Neutrophil (primary cell): ENCODE data around the gene ZSWIM6.

Source experiments
- H3K27ac ChIP-seq: fragments of 200-600 bp; sonication (generic); 2 replicates; pipeline ENCODE4 v1.5.1; 2016; ENCODE audit warnings: mild to moderate bottlenecking, moderate library complexity
- H3K27me3 ChIP-seq: fragments of 200-600 bp; sonication (generic); 2 replicates; pipeline ENCODE4 v1.6.0; 2016; ENCODE audit warnings: mild to moderate bottlenecking
- H3K36me3 ChIP-seq: fragments of 200-600 bp; sonication (generic); 2 replicates; pipeline ENCODE4 v1.5.1; 2017
- H3K4me1 ChIP-seq, 2 experiments: fragments of 200-600 bp in 1 of 2; sonication (generic) in 1 of 2; 1 replicate in 1 of 2; 2 replicates in 1 of 2; pipeline versions ENCODE4 v1.5.1 to v1.6.1; 2013 to 2016; ENCODE audit warnings: low read depth in 1 of 2, low read length in 1 of 2, mild to moderate bottlenecking in 1 of 2, moderate library complexity in 1 of 2; ENCODE audit not compliant: control insufficient read depth in 1 of 2, insufficient read depth in 1 of 2
- H3K4me3 ChIP-seq, 2 experiments: fragments of 200-600 bp in 1 of 2; sonication (generic) in 1 of 2; 1 replicate in 1 of 2; 2 replicates in 1 of 2; pipeline ENCODE4 v1.5.1; 2013 to 2016; ENCODE audit warnings: low read depth in 1 of 2, low read length in 1 of 2, mild to moderate bottlenecking in 1 of 2, moderate library complexity in 1 of 2
- H3K9me3 ChIP-seq: fragments of 200-600 bp; sonication (generic); 2 replicates; pipeline ENCODE4 v1.5.1; 2016
- TF ChIP-seq, protein P1 (sequence below): fragments of 200-600 bp; sonication (generic); IDR thresholded peaks from 2 replicates; pipeline ENCODE4 v1.5.1; 2016; ENCODE audit warnings: antibody characterized with exemption

The ZSWIM6 gene

DNA sequence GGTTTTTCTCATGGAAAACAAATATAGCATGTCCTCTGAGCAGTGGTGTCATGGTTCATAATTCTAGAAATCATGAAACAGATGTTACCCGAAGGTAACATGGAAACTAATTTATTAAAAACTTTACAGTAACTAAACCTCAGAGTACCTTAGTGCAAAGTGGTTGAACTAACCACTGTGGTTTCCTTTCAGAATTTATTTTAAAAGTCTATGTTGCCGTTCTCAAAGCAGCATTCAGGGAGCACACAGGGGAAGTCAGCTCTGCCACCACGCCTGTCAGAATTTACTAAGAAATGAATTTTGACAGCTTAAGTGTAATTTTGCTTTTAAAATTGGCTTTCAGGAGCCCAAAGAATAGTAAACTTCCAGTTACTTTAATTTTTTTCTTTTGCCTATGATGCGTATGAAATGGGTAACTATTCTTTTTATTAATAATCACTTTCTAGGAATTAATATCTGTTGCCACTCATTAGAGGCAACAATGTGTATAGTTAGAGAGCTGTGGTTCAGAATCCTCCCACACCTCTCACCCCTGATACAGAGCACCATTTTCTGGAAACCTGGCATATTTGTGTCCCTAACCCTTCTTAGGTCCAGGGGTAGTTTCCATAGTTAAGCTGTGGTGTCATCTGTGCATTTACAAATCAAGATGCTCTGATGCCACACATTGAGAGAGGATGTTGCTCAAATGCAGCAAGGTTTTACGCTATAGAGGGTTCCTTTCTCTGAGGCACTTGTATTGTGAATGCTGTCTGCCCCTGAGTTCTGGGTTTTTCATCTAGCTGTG lies 202.6 kb downstream of the ZSWIM6 start:
- Histone ChIP-seq H3K9me3 (no peaks in the 10 kb centered on the region), H3K4me3 (no peak overlapping the region), H3K36me3 (peaks cover 48% of the 10 kb centered on the region), H3K27me3 (no peaks in the 10 kb centered on the region), H3K27ac (no peak overlapping the region), H3K4me1 (peaks cover 9 to 15% of the 10 kb centered on the region in 2 experiments)
- TF ChIP-seq, protein P1, sequence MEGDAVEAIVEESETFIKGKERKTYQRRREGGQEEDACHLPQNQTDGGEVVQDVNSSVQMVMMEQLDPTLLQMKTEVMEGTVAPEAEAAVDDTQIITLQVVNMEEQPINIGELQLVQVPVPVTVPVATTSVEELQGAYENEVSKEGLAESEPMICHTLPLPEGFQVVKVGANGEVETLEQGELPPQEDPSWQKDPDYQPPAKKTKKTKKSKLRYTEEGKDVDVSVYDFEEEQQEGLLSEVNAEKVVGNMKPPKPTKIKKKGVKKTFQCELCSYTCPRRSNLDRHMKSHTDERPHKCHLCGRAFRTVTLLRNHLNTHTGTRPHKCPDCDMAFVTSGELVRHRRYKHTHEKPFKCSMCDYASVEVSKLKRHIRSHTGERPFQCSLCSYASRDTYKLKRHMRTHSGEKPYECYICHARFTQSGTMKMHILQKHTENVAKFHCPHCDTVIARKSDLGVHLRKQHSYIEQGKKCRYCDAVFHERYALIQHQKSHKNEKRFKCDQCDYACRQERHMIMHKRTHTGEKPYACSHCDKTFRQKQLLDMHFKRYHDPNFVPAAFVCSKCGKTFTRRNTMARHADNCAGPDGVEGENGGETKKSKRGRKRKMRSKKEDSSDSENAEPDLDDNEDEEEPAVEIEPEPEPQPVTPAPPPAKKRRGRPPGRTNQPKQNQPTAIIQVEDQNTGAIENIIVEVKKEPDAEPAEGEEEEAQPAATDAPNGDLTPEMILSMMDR, result no peak

DNA sequence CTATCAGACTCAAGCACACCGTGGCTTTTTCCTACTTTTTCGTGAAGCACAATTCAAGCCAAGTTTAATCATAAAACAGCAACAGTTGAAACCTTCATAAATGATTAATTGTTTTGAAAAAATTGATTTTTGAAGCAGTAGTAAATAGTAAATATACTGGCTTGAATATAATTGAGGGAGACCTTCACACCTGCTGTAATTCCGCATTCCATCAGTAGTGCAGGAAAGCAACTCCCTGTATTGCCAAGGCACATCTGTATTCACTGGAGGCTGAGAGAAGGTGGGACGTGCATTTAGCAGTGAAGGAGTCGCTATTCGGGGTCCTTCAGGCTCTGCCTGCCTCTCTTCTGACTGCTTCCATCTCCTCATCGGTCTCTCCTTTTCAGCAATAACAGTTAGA lies 203.8 kb downstream of the ZSWIM6 start:
- TF ChIP-seq, protein P1, result no peak
- no peaks in the 10 kb centered on the region for H3K9me3 ChIP-seq
- no peak overlapping the region for H3K4me3 ChIP-seq
- peaks cover 9 to 15% of the 10 kb centered on the region in 2 experiments for H3K4me1 ChIP-seq
- H3K27me3 ChIP-seq, result no peaks in the 10 kb centered on the region
- peaks cover 55% of the 10 kb centered on the region for H3K36me3 ChIP-seq
- no peak overlapping the region for H3K27ac ChIP-seq

DNA sequence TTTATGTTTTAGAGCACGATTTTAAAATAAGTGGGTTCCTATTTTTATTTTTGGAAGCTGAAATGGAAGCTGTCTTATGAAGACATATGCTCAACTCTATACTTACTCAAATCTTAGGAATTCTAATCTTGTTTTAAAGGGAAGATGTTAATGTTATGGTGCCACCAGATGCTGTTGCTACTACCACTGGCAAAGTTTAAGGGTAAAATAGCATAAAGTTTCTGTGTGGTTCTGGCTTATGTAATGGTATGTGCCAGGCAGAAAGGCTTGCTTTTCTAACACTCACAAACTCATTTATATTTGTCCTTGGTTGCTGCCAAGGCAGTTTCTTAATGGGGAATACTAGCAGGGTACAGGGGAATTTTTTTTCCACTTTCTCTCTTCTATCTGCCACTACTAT lies 204.9 kb downstream of the ZSWIM6 start:
- H3K27ac ChIP-seq, result no peak overlapping the region
- H3K4me1 ChIP-seq, result peaks cover 9 to 15% of the 10 kb centered on the region in 2 experiments
- TF ChIP-seq, protein P1, result no peak
- no peaks in the 10 kb centered on the region for H3K27me3 ChIP-seq
- peaks cover 63% of the 10 kb centered on the region for H3K36me3 ChIP-seq
- H3K4me3 ChIP-seq, result no peak overlapping the region
- H3K9me3 ChIP-seq, result no peaks in the 10 kb centered on the region

DNA sequence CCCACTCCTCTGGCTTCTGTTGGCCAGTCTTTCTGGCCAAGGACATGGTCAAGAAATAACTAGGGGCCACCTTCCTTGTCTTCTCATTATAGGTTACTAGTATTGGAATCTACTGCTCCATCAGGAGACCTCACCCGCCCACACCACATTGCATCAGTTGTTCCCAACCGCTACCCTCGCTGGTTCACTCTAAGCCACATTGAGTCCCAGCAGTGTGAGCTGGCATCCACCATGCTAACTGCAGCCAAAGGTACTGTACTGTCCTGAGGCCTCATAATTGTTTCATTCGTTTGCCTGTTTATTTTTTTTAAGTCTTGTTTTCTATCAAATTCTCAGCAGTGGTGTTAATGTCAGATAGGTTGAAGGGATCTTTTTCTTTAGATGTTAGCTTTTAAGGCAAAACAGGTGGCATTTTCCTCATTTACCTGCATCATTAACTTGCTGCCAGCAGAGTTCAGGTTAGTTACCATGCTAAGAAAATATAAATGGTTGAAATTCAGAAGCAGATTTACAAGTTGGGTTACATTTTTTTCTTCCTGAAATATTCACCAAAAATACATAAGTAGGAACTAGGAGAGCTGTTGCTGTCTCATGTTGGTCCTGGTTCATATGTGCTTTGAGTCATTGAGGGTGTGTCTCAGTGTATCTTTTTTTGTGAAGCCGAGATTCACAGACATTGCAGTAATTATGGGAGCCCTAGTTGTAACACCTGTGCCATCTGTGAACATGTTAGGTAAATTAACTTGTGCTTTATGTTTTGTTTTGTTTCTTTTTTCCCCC lies 206.9 kb downstream of the ZSWIM6 start:
- peaks cover 9 to 15% of the 10 kb centered on the region in 2 experiments for H3K4me1 ChIP-seq
- H3K4me3 ChIP-seq, result no peak overlapping the region
- TF ChIP-seq, protein P1, result no peak
- no peak overlapping the region for H3K27ac ChIP-seq
- peaks cover 80% of the 10 kb centered on the region for H3K36me3 ChIP-seq
- H3K9me3 ChIP-seq, result no peaks in the 10 kb centered on the region
- no peaks in the 10 kb centered on the region for H3K27me3 ChIP-seq

DNA sequence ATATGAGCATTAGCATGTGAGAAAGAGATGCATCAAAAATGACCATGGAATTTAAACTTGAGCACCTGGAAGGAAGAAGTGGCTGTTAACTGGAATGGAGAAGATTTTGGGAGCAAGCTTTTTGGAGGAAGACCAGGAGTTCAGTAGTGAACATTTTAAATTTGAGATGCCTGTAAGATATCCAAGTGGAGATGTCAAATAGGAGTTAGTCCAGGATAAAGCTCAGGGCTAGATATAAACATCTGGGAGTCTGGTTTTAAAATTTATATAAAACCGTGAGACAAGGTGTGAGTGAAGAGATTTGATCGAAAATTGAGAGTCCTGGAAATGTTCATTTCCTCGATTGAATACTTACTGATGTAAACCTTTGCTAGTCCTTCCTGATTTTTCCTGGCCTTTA lies 217.5 kb downstream of the ZSWIM6 start:
- no peak overlapping the region for H3K4me3 ChIP-seq
- H3K9me3 ChIP-seq, result no peaks in the 10 kb centered on the region
- H3K27ac ChIP-seq, result no peak overlapping the region
- no peaks in the 10 kb centered on the region for H3K4me1 ChIP-seq
- TF ChIP-seq, protein P1, result no peak
- H3K27me3 ChIP-seq, result no peaks in the 10 kb centered on the region
- peaks cover 18% of the 10 kb centered on the region for H3K36me3 ChIP-seq
